Midbrain (tissue), 1 donor: Measurements from ENCODE around the gene EFCAB8.
"Not testable (repeated sequence)": the region's sequence is repeated elsewhere in the genome, so short reads cannot be mapped to it uniquely, and the experiment has no call there.

Source experiments
- DNase-seq: peaks from one replicate; lab custom pipeline; 2025; lab: John Stamatoyannopoulos, UW

EFCAB8 gene

DNA sequence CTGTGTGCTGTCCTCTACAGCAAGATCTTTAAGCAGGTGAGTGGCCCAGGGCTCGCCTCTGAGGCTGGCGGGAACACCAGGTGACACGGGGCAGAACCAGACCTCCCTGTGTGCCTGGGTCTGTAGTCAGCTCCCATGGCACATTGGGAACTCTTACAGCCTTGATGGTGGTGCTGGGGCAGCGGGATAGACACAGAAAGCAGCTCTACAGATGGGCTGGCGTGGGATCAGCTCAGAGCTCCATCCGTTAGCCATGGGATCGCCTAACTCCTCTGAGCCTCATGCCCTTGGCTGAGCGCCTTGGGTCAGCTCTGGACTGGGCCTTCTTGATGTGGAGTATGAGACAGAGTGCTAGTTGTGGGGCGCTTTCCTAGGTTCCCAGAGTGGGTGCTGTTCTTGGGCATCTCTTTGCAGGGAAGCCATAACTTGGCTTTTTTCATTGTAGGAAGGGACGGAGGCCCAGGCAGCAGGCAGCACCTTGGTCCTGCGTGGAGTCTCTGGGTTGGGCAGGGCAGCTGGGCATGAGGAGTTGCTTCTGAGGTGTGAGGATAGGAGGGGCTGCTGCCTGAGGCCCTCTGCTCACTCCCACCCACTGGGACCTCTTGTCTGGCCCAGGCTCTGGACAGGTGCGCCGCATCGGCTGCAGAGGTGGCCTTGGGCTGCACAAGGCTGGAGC, 51.3 kb downstream of the EFCAB8 start:
- DNase-seq = no peak

DNA sequence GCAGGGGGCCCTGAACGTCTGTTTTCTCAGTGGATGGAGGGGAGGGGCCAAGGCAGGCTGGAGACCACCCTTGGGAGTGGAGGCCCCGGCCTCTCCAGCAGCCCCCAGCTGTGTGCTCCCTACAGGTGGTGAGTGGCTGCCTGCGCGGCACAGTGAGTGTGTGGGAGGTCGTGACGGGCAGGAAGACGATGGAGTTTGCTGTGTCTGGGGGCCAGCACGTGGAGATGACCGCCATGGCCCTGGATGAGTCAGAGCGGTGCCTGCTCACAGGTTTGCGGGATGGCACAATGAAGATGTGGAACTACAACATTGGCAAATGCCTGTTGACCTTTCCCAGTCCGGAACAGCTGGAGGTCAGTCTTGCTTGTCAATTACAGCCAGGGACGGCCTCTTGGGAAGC, 52.6 kb downstream of the EFCAB8 start:
- DNase-seq = no peak

DNA sequence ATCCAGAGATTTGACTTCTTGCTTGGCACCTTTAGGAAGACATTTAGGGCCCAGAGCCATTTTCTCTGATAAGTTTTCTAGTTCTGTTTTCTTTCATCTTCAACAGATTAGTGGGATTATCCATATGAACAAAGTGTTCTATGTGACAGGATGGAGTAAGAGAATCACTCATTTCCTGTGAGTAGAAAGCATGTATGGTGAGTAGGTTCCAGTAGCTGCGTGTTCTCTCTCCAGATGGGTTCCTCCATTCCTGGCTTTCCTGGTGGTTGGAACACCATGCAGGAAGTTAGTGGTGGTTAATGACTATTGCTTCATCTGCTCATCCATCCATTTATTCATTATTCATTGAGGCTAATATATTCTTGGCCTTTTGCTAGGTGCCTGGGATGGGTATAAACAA, 54.0 kb downstream of the EFCAB8 start:
- no peak for DNase-seq

DNA sequence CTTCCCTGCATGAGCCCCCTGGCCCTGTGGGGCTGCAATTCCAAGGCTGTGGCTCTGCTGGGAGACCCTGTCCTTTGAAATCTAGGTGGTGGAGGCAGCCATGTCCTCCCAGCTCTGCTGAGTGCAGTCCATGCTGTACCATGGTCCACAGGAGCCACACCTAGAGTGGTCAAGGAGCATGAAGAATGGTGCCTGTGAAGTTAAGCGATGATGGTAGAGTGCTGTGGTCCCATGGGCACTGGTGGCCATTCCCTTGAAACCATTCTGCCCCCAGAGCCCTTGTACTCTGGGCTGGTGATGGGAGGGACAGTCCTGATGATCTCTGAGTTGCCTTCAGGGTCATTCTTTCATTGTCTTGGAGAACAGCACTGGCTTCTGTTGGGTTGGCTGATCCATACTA, 55.3 kb downstream of the EFCAB8 start:
- no peak for DNase-seq

DNA sequence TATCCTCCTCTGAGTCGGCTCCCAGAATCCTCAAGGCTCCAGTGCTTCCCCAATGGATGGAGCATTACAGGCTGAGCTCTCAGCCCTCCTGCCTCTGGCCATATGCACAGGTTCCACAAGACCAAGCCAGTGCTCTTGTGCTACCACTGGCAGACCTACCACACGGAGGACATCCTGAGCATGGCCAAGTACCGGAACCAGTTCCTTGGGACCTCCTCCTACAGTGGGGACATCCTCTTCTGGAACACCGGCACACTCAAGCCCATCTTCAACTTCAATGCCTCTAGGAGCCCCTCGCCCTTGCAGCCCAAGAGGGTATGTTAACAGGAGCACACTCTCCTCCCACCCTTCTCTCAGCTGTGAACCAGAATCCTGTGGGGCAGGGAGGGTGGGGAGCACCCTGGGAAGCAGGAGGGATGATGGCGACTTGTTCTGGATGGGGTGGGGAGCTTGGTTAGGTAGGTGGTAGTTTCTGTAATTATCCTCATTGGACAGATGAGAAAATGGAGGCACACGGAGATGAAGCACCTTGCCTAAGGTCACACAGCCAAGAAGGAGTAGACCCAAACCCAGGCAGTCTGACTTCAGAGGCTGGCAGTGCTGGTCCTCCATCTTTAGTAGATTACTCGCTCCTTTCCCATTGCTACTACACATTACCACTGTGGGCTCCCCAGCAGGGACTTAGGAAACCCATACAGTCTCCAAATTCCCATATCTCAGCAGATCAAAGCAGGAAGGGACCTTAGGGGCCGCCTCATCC, 58.6 kb downstream of the EFCAB8 start:
- DNase-seq = no peak

DNA sequence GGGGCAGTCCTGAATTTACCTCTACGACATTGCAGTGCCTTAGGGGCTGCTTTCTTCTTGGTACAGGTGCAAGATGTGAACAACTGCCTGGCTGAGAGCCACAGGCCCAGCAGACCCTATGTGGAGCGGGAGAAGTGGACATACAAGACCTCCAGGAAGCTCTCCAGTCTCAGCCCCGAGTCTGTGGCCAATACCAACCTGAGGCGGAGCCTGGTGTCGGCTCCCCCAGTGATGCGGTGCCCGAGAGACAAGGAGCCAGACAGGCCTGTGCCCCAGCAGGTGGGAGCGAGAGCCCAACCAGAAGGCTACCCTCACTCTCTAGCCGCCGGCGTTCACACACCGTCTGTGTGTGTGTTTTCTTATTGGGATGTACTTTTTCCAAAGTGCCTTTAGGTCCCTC, 59.6 kb downstream of the EFCAB8 start:
- no peak for DNase-seq

DNA sequence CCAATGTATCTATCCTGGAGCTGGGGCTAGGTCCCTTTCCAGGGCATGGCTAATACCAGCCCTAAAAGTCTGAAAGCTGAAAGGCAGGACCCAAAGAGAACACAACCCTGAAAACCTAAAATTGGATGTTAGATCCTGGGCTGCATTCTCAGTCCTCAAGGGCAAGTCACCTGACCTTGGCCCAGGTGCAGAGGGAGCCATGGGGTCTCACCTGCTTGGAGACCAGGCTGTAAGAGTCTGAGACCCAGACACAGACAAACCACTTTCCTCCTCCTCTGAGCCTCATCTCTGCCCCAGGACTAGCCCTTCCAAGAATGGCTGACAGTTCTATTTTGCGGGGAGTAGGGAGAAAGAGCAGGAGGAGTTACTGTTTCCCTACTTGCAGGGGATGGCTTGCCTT, 60.0 kb downstream of the EFCAB8 start:
- no peak for DNase-seq

DNA sequence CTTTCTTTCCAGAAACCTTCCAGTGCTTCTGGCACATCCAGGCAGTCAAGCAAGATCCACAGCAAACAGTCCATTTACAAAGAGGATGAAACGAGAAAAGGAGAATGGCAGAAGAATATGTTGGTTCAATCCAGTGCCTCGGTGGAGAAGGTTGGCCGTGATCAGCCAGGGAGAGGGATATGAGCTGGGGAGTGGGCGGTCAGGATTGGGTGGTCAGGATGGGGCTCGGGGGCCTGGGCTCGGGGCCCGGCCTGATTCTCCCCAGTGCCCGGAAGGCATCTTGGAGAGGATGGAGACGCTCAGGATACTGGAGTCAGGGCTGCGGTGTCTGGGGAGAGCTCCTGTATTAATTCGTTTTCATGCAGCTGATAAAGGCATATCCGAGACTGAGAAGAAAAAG, 61.3 kb downstream of the EFCAB8 start:
- DNase-seq = no peak

DNA sequence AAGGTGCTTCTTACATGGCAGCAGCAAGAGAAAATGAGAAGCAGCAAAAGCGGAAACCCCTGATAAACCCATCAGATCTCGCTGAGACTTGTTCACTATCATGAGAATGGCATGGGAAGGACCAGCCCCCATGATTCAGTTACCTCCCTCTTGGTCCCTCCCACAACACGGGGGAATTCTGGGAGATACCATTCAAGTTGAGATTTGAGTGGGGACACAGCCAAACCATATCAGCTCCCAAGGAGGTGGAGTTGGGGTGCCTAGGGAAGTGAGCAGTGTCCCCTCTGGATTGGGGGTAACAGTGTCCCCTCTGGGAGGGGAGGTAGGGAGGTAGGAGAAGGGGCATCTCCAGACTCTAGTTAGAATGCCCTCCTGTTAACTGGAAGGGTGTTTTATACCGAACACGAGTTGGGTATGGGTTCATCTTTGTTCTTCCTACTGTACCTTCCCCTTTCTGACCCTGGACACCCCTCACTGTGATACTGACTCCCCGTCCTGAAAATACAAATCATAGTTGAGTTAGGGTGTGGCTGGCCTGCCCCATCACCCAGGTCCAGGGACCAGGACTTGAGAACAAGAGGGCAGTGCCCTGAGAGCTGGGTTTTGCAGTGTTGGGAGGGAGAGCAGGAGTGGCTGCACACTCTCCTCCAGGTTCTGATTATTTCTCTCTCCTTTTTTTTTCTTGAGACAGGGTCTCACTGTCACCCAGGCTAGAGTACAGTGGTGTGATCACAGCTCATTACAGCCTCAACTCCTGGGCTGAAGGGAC, 62.0 kb downstream of the EFCAB8 start:
- DNase-seq = no peak

DNA sequence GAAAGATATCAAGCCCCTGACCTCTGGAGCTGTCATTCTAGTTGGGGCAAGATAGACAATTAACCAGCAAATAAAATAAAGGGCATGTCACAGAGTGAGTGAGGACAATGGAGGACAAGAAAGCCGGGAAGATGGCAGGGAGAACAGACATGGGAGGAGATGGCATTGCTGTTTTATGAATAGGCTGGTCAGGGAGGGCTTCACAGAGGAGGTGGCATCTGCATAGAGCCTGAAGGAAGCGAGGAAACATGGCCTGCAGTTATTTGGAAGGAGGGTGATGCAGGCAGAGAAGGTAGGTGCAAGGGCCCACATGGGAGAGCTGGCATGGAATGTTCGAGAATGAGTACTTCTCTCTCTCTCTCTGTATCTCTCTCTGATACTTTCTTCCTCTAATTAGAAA, 63.7 kb downstream of the EFCAB8 start:
- no peak for DNase-seq

DNA sequence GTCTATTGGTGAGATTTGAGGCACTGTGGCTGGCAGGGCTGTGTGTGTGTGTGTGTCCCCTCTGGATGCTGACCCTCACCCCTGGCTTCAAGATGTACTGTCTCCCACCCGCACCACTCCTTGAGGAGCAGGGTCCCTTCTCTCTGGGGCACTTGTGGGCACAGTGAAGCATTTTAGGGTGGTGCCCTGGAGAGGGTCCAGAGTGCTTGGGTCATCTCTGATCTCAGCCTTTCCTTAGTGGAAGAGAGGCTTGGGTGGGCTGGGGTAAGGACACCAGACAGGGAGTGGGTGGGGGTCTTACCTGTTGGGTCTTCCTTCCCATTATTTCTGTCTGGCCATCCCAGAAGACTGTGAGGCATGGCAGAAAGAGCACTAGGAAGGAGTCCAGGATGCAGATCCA, 66.1 kb downstream of the EFCAB8 start:
- no peak for DNase-seq

DNA sequence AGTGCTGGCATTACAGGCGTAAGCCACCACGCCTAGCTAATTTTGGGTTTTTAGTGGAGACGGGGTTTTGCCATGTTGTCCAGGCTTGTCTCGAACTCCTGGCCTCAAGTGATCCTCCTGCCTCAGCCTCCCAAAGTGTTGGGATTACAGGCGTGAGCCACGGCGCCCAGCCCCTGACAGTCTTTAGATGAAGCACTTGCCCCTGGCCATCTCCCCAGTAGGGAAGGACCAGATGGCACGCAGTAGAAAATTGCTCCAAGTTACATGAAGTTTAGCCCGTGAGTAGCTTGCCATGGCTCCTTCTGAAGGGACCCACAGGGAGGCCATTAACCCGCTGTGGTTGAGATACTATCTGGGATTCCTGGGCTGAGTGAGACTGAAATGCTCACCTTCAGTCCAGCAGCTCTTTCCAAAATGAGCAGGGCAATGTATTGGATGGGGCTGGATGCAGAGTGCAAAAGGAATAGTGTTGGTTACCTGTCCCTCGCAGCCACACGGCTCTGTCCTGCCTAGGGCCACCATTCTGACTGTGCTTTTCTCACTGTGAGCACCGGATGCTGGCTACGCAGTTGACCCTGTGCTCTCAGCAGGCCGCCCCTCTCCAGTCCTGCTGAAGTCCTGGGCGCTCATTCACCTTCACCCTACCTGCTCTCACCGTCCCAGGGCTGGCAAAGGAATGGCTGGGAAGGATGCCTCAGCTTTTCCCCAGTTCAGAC, 66.9 kb downstream of the EFCAB8 start:
- DNase-seq = no peak

DNA sequence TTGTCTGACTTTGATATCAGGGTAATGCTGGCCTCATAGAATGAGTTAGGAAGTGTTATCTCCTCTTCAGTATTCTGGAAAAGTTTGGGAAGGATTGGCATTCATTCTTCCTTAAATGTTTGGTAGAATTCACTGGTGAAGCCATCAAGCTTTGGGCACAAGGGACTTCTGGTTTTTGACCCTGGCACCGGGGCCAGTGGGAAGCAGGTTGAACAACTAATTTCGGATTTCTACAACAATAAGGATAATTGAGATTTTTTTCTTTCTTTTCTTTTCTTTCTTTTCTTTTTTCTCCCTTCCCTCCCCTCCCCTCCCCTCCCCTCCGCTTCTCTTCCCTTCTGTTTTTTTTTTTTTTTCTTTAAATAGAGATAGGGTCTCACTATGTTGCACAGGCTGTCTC, 70.4 kb downstream of the EFCAB8 start:
- no peak for DNase-seq

DNA sequence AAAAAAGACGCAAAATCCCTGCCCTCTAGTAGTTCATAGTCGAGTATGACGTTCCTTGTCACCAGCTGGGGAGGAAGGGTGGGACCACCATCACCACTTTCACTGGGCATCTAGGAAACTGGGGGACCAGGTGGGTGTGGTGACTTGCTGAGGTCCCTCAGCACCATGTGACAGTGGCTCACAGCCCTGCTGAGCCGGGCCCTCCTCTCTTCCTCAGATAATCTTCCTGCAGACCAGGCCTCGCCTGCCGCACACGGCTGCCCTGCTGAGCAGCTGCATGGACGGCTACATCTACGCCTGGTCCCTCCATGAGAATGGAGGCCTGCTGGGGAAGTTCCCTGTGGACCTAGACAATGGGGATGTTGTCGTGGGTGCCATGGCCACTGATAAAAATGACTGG, 71.5 kb downstream of the EFCAB8 start:
- DNase-seq = no peak

DNA sequence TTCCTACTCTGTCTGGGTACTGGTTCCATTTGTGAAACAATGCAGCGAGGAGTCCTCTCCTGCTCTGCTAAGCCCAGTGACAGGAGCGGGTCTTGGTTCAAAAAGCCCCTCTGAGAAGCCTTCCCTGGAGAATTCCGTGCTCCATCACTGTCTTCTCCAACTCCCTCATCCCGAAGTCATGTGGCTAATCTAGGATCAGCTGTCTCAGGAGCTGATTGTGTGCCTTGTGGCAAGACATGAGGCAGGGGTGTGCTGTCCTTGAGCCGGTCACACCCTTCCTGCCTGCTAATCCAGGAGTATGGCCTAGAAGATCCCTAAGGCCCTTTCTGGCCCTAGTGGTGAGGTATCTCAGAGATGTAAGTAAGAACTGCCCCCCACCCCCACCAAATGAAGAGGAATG, 72.0 kb downstream of the EFCAB8 start:
- DNase-seq = no peak

DNA sequence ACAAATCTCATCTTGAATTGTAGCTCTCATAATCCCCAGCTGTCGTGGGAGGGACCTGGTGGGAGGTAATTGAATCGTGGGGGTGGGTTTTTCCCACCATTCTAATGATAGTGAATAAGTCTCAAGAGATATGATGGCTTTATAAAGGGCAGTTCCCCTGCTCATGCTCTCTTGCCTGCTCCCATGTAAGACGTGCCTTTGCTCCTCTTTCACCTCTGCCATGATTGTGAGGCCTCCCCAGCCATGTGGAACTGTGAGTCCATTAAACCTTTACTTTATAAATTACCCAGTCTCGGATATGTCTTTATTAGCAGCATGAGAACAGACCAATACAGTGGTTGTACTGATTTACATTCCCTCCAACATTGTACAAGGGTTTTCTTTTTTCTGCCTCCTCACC, 75.9 kb downstream of the EFCAB8 start:
- DNase-seq = no peak

DNA sequence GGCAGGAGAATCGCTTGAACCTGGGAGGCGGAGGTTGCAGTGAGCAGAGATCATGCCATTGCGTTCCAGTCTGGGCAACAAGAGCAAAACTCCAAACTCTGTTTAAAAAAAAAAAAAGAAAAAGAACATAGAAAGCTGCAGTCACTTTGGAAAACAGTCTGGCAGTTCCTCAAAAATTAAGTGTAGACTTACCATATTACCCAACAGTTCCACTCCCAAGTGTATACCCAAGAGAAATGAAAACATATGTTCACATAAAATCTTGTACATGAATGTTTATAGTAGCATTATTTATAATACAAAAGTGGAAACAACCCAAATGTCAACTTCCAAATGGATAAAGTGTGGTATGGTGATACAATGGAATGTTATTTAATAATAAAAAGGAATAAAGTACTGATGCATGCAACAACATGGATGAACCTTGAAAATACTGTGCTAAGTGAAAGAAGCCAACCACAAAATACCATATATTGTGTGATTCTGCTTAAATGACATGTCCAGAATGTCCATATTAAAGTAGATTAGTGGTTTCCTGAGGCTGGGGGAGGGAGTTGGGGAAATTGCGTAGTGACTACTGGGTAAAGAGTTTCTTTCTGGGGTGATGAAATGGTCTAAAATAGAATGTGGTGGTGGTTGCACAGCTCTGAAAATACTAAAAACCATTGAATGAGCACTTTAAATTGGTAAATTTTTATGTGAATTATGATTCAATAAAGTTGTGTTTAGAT, 82.6 kb downstream of the EFCAB8 start:
- no peak for DNase-seq

DNA sequence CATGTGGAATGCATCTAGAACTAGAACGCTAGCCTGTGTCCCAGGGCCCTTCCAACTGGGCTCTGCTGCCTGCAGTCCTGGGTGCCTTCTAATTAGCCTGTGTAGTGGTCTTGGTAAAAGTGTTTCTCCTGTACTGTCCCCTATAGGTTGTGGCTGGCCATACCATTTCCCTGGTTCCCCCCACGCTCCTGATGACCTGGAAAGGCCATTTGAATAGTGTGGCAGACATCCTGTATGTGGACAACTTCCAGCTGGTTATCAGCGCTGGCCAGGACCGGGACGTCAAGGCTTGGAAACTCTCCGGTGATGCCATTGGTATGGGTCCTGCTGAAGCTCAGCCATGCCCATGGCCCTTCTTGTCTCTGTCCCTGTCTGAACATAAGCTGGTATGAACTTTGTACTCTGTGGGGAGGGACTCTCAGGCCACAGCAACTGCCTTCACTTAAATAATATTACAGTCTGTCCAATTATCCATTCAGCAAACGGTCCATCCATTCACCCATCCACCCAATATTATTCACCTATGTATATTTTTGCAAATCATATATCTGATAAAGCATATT, 84.8 kb downstream of the EFCAB8 start:
- DNase-seq = no peak

DNA sequence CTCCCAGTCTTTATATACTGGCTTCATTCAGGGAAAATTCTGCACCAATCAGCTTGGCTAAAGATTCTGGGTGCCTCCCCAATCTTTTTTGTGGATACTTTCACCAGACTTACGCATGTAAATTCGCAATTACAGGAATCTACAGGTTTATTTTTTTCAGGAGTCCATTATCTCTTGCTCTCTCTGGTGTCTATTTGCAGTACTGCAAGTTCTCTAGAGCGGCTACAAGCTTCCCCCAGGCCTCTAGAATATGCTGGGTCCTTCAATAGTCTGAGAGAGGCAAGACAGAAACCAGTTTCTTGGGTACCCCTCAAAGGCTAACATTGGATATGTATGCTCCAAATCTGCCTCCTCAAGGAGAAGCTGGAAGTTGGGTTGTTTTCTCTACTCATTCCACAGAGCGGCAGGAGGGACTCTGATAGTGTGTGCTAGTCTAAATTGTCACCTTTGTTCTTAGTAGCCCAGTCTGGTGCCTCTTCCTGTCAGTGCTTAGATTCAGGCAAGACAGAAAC, 87.0 kb downstream of the EFCAB8 start:
- DNase-seq = no peak

DNA sequence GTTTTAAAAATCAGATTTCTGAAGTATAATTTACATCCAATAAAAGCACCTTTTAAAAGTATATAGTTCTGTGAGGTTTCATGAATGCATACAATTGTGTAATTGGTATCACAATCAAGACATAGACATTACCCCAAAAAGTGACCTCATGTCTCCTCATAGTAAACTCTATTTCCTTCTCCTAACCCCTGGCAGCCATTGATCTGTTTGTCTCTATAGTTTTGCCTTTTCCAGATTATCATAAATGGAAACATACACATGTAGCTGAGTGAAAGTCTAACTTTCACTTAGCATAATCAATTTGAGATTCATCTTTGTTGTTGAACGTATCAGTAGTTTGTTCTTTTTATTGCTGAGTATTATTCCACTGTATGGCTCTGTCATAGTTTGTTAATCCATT, 87.9 kb downstream of the EFCAB8 start:
- DNase-seq = no peak

DNA sequence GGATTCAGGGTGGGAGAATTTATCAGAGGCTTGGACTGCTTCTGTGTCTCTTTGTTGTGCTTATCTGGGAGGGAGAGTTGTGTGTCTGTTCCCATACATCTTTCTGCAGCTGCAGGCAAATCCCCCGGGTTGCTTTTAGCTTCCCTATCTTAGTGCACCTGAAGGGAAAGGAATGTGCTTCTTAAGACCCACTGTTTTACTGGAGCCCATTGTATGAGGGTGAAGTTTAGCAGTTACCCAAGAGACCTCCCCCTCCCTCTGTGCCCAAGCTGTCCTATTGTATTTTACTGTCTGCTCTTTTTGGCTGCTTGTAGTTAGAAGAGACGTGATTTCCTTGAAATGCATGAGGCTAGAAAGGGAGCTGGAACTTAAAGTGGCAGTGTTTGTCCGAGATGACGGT, 91.8 kb downstream of the EFCAB8 start:
- not testable (repeated sequence) for DNase-seq
